Right atrium auricular region (tissue), 2 donors: ENCODE results near the gene CD6. TPM values are rescaled to one million over a fixed set of nuclear protein-coding genes. Genes with fewer than 3 reads are reported as not detected.

Experiments used
- DNase-seq: peaks from one replicate; pipeline ENCODE4 v3.0.0-alpha.2; 2019; ENCODE audit warnings: low spot score
- H3K27ac ChIP-seq, 2 donors: fragments of 200-600 bp; sonication (generic); 1 replicate in 1 of 2; 2 replicates in 1 of 2; pipeline ENCODE4 v1.5.1; 2016 to 2019
- H3K27me3 ChIP-seq, 2 donors: fragments of 200-600 bp; sonication (generic); one replicate each; pipeline versions ENCODE4 v1.5.1 to v1.6.0; 2017 to 2019
- H3K36me3 ChIP-seq: fragments of 200-600 bp; sonication (generic); one replicate; pipeline ENCODE4 v1.5.1; 2016
- H3K4me1 ChIP-seq, 2 donors: fragments of 200-600 bp; sonication (generic); one replicate each; pipeline versions ENCODE4 v1.5.1 to v1.6.0; 2017 to 2019
- H3K4me3 ChIP-seq, 2 donors: fragments of 200-600 bp; sonication (generic); 1 replicate in 1 of 2; 2 replicates in 1 of 2; pipeline ENCODE4 v1.5.1; 2017 to 2019; ENCODE audit warnings: mild to moderate bottlenecking in 1 of 2, moderate library complexity in 1 of 2
- H3K9me3 ChIP-seq, 2 donors: fragments of 200-600 bp; sonication (generic); one replicate each; pipeline ENCODE4 v1.5.1; 2019
- total RNA-seq, 2 donors: library from RNA; depleted of rRNA; stranded (reverse); fragments of >200 nt; gene quantifications; one replicate each; pipeline ENCODE4 v1.1.0, GENCODE V29; 2016
- TF ChIP-seq, protein P1 (sequence below), 2 donors: fragments of 200-600 bp; sonication (generic); IDR thresholded peaks; one replicate each; pipeline ENCODE4 v1.5.1; 2019; ENCODE audit warnings: antibody characterized with exemption in 2 of 2

Gene CD6
- total RNA-seq, 2 donors from 2014 or later = 0.48 to 0.79 TPM

DNA sequence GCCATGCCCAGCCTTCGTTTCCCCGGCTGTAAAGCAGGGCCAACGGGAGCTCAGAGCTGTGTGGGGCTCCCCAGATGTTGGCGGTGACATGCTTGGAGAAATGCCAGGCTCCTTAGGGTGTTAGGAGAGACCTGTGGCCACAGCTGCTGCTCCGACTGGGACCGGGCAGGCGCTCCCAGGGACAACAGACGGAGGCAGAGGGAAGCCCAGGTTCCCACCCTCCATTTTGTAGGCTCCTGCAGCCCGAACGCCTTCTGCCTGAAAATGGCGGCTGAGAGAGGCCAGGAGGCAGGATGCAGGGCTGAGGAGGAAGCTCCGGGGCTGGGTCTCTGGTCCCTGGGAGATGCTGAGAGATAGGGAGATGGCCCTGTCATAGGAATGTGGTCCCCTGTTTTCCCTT lies 10.0 kb downstream of the CD6 start:
- TF ChIP-seq, protein P1, sequence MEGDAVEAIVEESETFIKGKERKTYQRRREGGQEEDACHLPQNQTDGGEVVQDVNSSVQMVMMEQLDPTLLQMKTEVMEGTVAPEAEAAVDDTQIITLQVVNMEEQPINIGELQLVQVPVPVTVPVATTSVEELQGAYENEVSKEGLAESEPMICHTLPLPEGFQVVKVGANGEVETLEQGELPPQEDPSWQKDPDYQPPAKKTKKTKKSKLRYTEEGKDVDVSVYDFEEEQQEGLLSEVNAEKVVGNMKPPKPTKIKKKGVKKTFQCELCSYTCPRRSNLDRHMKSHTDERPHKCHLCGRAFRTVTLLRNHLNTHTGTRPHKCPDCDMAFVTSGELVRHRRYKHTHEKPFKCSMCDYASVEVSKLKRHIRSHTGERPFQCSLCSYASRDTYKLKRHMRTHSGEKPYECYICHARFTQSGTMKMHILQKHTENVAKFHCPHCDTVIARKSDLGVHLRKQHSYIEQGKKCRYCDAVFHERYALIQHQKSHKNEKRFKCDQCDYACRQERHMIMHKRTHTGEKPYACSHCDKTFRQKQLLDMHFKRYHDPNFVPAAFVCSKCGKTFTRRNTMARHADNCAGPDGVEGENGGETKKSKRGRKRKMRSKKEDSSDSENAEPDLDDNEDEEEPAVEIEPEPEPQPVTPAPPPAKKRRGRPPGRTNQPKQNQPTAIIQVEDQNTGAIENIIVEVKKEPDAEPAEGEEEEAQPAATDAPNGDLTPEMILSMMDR (IDR thresholded peaks at IDR 0.05) = no peak
- no peak for DNase-seq
- no peaks in the 10 kb centered on the region for H3K4me1 ChIP-seq
- H3K27ac ChIP-seq = no peak overlapping the region
- no peaks in the 10 kb centered on the region for H3K27me3 ChIP-seq
- no peak overlapping the region for H3K4me3 ChIP-seq
- H3K9me3 ChIP-seq = no peaks in the 10 kb centered on the region
- no peaks in the 10 kb centered on the region for H3K36me3 ChIP-seq

DNA sequence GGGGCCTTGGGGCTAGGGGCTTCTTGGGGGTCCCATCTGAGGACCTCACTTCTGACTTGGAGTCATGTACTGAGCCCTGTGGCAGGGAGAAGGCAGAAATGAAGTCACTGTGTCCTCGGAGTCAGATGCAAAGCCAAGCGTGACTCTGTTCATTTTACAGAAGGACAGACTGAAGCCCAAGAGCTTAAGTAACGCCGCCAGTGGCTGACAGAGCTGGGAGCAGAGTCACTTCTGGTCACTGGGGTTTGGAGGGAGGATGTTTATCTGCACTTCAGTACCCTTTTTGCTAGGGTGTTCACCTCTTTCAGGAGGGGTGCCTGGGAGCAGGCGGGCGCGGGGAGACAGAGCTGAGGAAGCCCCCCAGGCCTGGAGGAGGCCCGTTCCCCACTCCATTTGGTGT lies 10.7 kb downstream of the CD6 start:
- Histone ChIP-seq H3K27me3 (no peaks in the 10 kb centered on the region), H3K4me1 (no peaks in the 10 kb centered on the region), H3K4me3 (no peak overlapping the region), H3K27ac (no peak overlapping the region), H3K36me3 (no peaks in the 10 kb centered on the region), H3K9me3 (no peaks in the 10 kb centered on the region)
- no peak for DNase-seq
- TF ChIP-seq, protein P1 (IDR thresholded peaks at IDR 0.05) = no peak

DNA sequence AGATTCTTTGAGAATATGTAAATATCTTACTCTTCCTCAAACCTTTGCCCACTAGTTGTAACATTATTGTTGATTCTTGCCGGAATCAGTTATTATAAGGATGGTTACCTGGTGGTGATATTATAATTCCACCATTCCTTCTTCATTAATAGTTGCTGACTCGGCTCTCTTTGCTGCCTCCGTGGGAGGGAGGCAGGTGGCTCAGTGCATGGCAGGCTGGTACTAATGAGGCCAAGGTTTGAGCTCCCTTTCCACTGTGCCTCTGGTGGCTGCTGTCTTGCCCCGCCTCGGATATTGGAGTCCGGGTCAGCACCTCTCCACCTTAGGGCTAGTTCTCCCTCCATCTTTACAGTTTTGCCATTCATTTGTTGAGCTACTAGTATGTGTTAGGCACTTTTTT lies 12.7 kb downstream of the CD6 start:
- Histone ChIP-seq H3K36me3 (no peaks in the 10 kb centered on the region), H3K27me3 (no peaks in the 10 kb centered on the region), H3K9me3 (no peaks in the 10 kb centered on the region), H3K4me1 (no peaks in the 10 kb centered on the region), H3K4me3 (no peak overlapping the region), H3K27ac (no peak overlapping the region)
- no peak for DNase-seq
- TF ChIP-seq, protein P1 (IDR thresholded peaks at IDR 0.05) = no peak

DNA sequence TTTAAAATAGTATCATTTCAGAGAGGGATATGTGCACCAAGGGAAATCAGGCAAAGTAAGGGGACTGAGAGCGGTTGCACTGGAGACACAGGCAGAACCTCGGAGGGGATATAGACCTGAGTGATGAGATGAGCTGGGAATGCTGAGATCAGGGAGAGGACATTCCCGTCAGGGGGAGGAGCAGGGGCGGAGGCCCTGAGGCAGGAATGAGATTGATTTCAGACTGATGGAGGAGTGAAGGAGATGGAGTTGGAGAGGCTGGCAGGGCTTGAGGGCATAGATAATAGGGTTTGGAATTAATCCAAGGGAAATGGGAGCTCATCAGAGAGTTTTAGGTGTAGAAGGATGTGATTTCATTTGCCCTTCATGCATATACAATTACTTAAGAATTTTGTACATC lies 13.2 kb downstream of the CD6 start:
- Histone ChIP-seq H3K27ac (no peak overlapping the region), H3K4me3 (no peak overlapping the region), H3K36me3 (no peaks in the 10 kb centered on the region), H3K27me3 (no peaks in the 10 kb centered on the region), H3K4me1 (no peaks in the 10 kb centered on the region), H3K9me3 (no peaks in the 10 kb centered on the region)
- no peak for DNase-seq
- TF ChIP-seq, protein P1 (IDR thresholded peaks at IDR 0.05) = no peak

DNA sequence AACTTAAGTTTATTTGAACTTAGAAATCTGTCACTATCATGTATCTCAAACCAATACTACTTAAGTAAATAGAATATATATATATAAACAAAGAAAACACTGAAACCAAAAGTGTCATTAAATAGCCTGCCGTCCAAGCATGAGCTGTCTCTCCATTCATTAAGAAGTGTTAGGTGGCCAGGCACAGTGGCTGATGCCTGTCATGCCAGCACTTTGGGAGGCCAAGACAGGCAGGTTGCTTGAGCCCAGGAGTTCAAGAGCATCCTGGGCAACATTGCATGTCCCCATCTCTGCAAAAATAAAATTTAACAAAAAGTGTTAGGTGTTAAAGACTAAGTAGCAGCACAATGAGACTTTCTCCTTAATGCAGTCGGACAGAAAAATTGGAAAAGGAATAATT lies 14.0 kb downstream of the CD6 start:
- no peak overlapping the region for H3K27ac ChIP-seq
- H3K9me3 ChIP-seq = no peaks in the 10 kb centered on the region
- H3K36me3 ChIP-seq = no peaks in the 10 kb centered on the region
- no peak overlapping the region for H3K4me3 ChIP-seq
- DNase-seq = no peak
- H3K4me1 ChIP-seq = no peaks in the 10 kb centered on the region
- TF ChIP-seq, protein P1 (IDR thresholded peaks at IDR 0.05) = no peak
- H3K27me3 ChIP-seq = no peaks in the 10 kb centered on the region
